ENCODE measurements around the gene BANP. TPM values are rescaled to one million over a fixed set of nuclear protein-coding genes. Genes with fewer than 3 reads are reported as not detected.
A peak's percentile ranks its signal among the peaks of the same experiment; 100 is the strongest.

The BANP gene
- total RNA-seq, 1 experiment from 2014 or later = 34.5 TPM

DNA sequence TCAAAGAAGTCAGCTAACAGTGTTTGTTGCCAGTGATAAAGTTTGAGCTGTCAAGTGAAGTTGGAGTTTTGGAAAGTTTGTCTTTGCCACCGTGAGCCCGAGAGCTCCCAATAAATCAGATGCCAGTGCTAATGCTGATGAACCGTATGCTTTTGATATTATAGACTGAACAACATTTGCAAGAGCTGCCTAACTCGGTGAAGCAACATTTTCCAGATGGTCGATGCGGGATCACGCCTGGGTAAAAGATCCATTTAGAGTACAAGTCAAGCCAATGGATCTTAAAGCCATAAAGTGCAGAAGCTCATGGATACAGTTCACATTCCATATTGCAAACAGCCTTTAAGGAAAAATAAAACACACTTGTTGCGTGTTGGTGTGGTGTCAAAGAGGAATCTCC is 9.6 kb downstream of the BANP start:
- Mint-ChIP-seq H3K27ac (no peak overlapping the region), H3K4me3 (no peak overlapping the region), H3K4me1 (peaks cover 36% of the 10 kb centered on the region), H3K9me3 (no peaks in the 10 kb centered on the region), H3K36me3 (peaks cover 9% of the 10 kb centered on the region), H3K27me3 (ENCODE audit: low read depth) (no peaks in the 10 kb centered on the region)
- no peak for TF ChIP-seq ZNF263 (CRISPR knock-in tag; IDR thresholded peaks at IDR 0.05; ENCODE audit: low read depth)
- ATAC-seq (no peak), DNase-seq (ENCODE audit: low spot score) (no peak)
- ChIA-PET CTCF (no interaction called here), POLR2A (no interaction called here)

DNA sequence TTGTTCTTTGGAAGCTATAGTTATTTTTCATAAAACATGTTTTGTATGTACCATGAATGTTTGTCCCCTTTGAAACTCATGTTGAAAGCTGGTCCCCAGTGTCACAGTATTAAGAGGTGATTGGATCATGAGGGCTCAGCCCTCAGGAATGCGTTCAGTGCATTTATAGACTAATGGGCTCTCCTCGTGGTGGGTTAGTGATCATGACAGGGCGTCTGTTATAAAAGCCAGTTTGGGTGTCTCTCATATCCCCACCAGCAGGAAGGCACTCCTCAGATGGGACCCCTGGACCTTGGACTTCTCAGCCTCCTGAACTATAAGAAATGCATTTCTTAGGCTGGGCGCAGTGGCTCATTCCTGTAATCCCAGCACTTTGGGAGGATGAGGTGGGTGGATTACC is 10.4 kb downstream of the BANP start:
- peak overlapping the region; percentile 78; the same call in 1 of the 2 replicates for H3K27ac Mint-ChIP-seq
- no peak for DNase-seq (ENCODE audit: low spot score)
- H3K4me1 Mint-ChIP-seq = peaks cover 36% of the 10 kb centered on the region
- H3K27me3 Mint-ChIP-seq (ENCODE audit: low read depth) = no peaks in the 10 kb centered on the region
- no peaks in the 10 kb centered on the region for H3K9me3 Mint-ChIP-seq
- ATAC-seq = no peak
- ChIA-PET CTCF (interaction anchor here (1.4 kb wide), 1 partner anchor 192 kb away, joined by 3 read pairs; no protein-coding TSS in a partner anchor), POLR2A (interaction anchor here (0.7 kb wide), 1 partner anchor 313 kb away, joined by 4 read pairs; no protein-coding TSS in a partner anchor)
- H3K4me3 Mint-ChIP-seq = no peak overlapping the region
- H3K36me3 Mint-ChIP-seq = peaks cover 9% of the 10 kb centered on the region
- no peak for TF ChIP-seq TEAD1 (CRISPR knock-in tag; IDR thresholded peaks at IDR 0.05)
- TF ChIP-seq ZBTB21 (CRISPR knock-in tag; IDR thresholded peaks at IDR 0.05; ENCODE audit: borderline replicate concordance) = no peak
- no peak for TF ChIP-seq JUN (CRISPR knock-in tag; IDR thresholded peaks at IDR 0.05)
- no peak for TF ChIP-seq ZNF396 (CRISPR knock-in tag; IDR thresholded peaks at IDR 0.05; ENCODE audit: borderline replicate concordance)
- TF ChIP-seq, protein P1, sequence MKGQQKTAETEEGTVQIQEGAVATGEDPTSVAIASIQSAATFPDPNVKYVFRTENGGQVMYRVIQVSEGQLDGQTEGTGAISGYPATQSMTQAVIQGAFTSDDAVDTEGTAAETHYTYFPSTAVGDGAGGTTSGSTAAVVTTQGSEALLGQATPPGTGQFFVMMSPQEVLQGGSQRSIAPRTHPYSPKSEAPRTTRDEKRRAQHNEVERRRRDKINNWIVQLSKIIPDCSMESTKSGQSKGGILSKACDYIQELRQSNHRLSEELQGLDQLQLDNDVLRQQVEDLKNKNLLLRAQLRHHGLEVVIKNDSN (CRISPR knock-in tag; IDR thresholded peaks at IDR 0.05) = no peak
- TF ChIP-seq ZNF232 (CRISPR knock-in tag; IDR thresholded peaks at IDR 0.05) = no peak
- TF ChIP-seq, protein P2, sequence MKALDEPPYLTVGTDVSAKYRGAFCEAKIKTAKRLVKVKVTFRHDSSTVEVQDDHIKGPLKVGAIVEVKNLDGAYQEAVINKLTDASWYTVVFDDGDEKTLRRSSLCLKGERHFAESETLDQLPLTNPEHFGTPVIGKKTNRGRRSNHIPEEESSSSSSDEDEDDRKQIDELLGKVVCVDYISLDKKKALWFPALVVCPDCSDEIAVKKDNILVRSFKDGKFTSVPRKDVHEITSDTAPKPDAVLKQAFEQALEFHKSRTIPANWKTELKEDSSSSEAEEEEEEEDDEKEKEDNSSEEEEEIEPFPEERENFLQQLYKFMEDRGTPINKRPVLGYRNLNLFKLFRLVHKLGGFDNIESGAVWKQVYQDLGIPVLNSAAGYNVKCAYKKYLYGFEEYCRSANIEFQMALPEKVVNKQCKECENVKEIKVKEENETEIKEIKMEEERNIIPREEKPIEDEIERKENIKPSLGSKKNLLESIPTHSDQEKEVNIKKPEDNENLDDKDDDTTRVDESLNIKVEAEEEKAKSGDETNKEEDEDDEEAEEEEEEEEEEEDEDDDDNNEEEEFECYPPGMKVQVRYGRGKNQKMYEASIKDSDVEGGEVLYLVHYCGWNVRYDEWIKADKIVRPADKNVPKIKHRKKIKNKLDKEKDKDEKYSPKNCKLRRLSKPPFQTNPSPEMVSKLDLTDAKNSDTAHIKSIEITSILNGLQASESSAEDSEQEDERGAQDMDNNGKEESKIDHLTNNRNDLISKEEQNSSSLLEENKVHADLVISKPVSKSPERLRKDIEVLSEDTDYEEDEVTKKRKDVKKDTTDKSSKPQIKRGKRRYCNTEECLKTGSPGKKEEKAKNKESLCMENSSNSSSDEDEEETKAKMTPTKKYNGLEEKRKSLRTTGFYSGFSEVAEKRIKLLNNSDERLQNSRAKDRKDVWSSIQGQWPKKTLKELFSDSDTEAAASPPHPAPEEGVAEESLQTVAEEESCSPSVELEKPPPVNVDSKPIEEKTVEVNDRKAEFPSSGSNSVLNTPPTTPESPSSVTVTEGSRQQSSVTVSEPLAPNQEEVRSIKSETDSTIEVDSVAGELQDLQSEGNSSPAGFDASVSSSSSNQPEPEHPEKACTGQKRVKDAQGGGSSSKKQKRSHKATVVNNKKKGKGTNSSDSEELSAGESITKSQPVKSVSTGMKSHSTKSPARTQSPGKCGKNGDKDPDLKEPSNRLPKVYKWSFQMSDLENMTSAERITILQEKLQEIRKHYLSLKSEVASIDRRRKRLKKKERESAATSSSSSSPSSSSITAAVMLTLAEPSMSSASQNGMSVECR (CRISPR knock-in tag; IDR thresholded peaks at IDR 0.05; ENCODE audit: borderline replicate concordance) = no peak
- TF ChIP-seq NFATC4 (CRISPR knock-in tag; IDR thresholded peaks at IDR 0.05) = no peak
- no peak for TF ChIP-seq KAT7 (CRISPR knock-in tag; IDR thresholded peaks at IDR 0.05; ENCODE audit: borderline replicate concordance)
- TF ChIP-seq MXD4 (CRISPR knock-in tag; IDR thresholded peaks at IDR 0.05; ENCODE audit: borderline replicate concordance) = no peak
- TF ChIP-seq, protein P3, sequence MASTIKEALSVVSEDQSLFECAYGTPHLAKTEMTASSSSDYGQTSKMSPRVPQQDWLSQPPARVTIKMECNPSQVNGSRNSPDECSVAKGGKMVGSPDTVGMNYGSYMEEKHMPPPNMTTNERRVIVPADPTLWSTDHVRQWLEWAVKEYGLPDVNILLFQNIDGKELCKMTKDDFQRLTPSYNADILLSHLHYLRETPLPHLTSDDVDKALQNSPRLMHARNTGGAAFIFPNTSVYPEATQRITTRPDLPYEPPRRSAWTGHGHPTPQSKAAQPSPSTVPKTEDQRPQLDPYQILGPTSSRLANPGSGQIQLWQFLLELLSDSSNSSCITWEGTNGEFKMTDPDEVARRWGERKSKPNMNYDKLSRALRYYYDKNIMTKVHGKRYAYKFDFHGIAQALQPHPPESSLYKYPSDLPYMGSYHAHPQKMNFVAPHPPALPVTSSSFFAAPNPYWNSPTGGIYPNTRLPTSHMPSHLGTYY (CRISPR knock-in tag; IDR thresholded peaks at IDR 0.05) = no peak
- TF ChIP-seq, protein P4, sequence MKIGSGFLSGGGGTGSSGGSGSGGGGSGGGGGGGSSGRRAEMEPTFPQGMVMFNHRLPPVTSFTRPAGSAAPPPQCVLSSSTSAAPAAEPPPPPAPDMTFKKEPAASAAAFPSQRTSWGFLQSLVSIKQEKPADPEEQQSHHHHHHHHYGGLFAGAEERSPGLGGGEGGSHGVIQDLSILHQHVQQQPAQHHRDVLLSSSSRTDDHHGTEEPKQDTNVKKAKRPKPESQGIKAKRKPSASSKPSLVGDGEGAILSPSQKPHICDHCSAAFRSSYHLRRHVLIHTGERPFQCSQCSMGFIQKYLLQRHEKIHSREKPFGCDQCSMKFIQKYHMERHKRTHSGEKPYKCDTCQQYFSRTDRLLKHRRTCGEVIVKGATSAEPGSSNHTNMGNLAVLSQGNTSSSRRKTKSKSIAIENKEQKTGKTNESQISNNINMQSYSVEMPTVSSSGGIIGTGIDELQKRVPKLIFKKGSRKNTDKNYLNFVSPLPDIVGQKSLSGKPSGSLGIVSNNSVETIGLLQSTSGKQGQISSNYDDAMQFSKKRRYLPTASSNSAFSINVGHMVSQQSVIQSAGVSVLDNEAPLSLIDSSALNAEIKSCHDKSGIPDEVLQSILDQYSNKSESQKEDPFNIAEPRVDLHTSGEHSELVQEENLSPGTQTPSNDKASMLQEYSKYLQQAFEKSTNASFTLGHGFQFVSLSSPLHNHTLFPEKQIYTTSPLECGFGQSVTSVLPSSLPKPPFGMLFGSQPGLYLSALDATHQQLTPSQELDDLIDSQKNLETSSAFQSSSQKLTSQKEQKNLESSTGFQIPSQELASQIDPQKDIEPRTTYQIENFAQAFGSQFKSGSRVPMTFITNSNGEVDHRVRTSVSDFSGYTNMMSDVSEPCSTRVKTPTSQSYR (CRISPR knock-in tag; IDR thresholded peaks at IDR 0.05) = no peak
- no peak for TF ChIP-seq NR3C1 (CRISPR knock-in tag; conservative IDR thresholded peaks at IDR 0.05; ENCODE audit: low read depth)
- TF ChIP-seq, protein P5, sequence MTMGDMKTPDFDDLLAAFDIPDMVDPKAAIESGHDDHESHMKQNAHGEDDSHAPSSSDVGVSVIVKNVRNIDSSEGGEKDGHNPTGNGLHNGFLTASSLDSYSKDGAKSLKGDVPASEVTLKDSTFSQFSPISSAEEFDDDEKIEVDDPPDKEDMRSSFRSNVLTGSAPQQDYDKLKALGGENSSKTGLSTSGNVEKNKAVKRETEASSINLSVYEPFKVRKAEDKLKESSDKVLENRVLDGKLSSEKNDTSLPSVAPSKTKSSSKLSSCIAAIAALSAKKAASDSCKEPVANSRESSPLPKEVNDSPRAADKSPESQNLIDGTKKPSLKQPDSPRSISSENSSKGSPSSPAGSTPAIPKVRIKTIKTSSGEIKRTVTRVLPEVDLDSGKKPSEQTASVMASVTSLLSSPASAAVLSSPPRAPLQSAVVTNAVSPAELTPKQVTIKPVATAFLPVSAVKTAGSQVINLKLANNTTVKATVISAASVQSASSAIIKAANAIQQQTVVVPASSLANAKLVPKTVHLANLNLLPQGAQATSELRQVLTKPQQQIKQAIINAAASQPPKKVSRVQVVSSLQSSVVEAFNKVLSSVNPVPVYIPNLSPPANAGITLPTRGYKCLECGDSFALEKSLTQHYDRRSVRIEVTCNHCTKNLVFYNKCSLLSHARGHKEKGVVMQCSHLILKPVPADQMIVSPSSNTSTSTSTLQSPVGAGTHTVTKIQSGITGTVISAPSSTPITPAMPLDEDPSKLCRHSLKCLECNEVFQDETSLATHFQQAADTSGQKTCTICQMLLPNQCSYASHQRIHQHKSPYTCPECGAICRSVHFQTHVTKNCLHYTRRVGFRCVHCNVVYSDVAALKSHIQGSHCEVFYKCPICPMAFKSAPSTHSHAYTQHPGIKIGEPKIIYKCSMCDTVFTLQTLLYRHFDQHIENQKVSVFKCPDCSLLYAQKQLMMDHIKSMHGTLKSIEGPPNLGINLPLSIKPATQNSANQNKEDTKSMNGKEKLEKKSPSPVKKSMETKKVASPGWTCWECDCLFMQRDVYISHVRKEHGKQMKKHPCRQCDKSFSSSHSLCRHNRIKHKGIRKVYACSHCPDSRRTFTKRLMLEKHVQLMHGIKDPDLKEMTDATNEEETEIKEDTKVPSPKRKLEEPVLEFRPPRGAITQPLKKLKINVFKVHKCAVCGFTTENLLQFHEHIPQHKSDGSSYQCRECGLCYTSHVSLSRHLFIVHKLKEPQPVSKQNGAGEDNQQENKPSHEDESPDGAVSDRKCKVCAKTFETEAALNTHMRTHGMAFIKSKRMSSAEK (CRISPR knock-in tag; IDR thresholded peaks at IDR 0.05; ENCODE audit: borderline replicate concordance) = no peak
- no peak for TF ChIP-seq NR2C2 (CRISPR knock-in tag; IDR thresholded peaks at IDR 0.05)
- no peak for TF ChIP-seq CREB1 (CRISPR knock-in tag; IDR thresholded peaks at IDR 0.05)
- TF ChIP-seq, protein P6, sequence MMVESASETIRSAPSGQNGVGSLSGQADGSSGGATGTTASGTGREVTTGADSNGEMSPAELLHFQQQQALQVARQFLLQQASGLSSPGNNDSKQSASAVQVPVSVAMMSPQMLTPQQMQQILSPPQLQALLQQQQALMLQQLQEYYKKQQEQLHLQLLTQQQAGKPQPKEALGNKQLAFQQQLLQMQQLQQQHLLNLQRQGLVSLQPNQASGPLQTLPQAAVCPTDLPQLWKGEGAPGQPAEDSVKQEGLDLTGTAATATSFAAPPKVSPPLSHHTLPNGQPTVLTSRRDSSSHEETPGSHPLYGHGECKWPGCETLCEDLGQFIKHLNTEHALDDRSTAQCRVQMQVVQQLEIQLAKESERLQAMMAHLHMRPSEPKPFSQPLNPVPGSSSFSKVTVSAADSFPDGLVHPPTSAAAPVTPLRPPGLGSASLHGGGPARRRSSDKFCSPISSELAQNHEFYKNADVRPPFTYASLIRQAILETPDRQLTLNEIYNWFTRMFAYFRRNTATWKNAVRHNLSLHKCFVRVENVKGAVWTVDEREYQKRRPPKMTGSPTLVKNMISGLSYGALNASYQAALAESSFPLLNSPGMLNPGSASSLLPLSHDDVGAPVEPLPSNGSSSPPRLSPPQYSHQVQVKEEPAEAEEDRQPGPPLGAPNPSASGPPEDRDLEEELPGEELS (CRISPR knock-in tag; IDR thresholded peaks at IDR 0.05) = no peak

Measured in WTC11 (cell line).